IMR-90 (cell line): Measurements from ENCODE around the gene B3GAT3. TPM values are rescaled to one million over a fixed set of nuclear protein-coding genes. Genes with fewer than 3 reads are reported as not detected.

Source experiments
- ATAC-seq: fragments of 200-7000 bp; cut with Tn5 transposase; 2 replicates; pipeline ENCODE4 v1.9.1; 2020; ENCODE audit warnings: low read depth, mild to moderate bottlenecking, moderate library complexity
- BruUV-seq: library from RNA; stranded (reverse); fragments of 400-500 nt; replicated peaks from 2 replicates; lab custom pipeline; 2021; lab: Mats Ljungman, UMichigan
- CTCF ChIA-PET: fragments of 300-600 bp; formaldehyde crosslinking; extraction: SDS; loops from one replicate; lab custom pipeline; 2021; ENCODE audit warnings: antibody characterized with exemption; lab: Yijun Ruan, JAX
- POLR2A ChIA-PET: fragments of 300-600 bp; sonication (Branson Sonifier 250); formaldehyde crosslinking; loops from one replicate; lab custom pipeline; 2022; ENCODE audit warnings: antibody characterized with exemption; ENCODE audit not compliant: unreplicated experiment; lab: Charles Lee
- DNase-seq: peaks from one replicate; pipeline ENCODE4 v3.0.0; 2013
- H2AFZ ChIP-seq: replicated peaks from 2 replicates; pipeline ENCODE3; 2013; ENCODE audit warnings: low read length, mild to moderate bottlenecking; ENCODE audit not compliant: poor library complexity
- H2AK5ac ChIP-seq: 2 replicates; pipeline ENCODE4 v1.6.1; 2013; ENCODE audit warnings: low read depth, low read length, inconsistent platforms
- H2AK9ac ChIP-seq: replicated peaks from 2 replicates; pipeline ENCODE3; 2013; ENCODE audit warnings: mild to moderate bottlenecking, low read depth, low read length, moderate library complexity; ENCODE audit not compliant: poor library complexity
- H2BK120ac ChIP-seq: 2 replicates; pipeline ENCODE4 v1.6.1; 2013; ENCODE audit warnings: low read depth, low read length, inconsistent platforms
- H2BK15ac ChIP-seq: 3 replicates; pipeline ENCODE4 v1.6.1; 2013; ENCODE audit warnings: low read depth, low read length, inconsistent platforms
- H2BK20ac ChIP-seq: 2 replicates; pipeline ENCODE4 v1.6.1; 2013; ENCODE audit warnings: low read depth, mild to moderate bottlenecking, inconsistent platforms, low read length, moderate library complexity
- H2BK5ac ChIP-seq: 2 replicates; pipeline ENCODE4 v1.6.1; 2013; ENCODE audit warnings: mild to moderate bottlenecking, low read depth, low read length, inconsistent platforms; ENCODE audit not compliant: poor library complexity, severe bottlenecking
- H3K14ac ChIP-seq: replicated peaks from 2 replicates; pipeline ENCODE4 v1.6.1; 2013; ENCODE audit warnings: low read depth, low read length, inconsistent platforms
- H3K18ac ChIP-seq: 2 replicates; pipeline ENCODE4 v1.6.1; 2013; ENCODE audit warnings: low read depth, low read length, control low read depth
- H3K23ac ChIP-seq: 2 replicates; pipeline ENCODE4 v1.6.1; 2013; ENCODE audit warnings: low read depth, low read length, inconsistent platforms
- H3K27ac ChIP-seq: 2 replicates; pipeline ENCODE4 v1.5.1; 2013; ENCODE audit warnings: mild to moderate bottlenecking, control low read depth, low read length; ENCODE audit not compliant: insufficient read depth
- H3K27me3 ChIP-seq: 2 replicates; pipeline ENCODE4 v1.6.1; 2013; ENCODE audit warnings: low read length; ENCODE audit not compliant: control insufficient read depth, insufficient read depth
- H3K36me3 ChIP-seq: 2 replicates; pipeline ENCODE4 v1.6.1; 2013; ENCODE audit warnings: low read length, mixed read lengths; ENCODE audit not compliant: control insufficient read depth, insufficient read depth
- H3K4ac ChIP-seq: 2 replicates; pipeline ENCODE4 v1.6.1; 2013; ENCODE audit warnings: low read depth, low read length, inconsistent platforms
- H3K4me1 ChIP-seq: 2 replicates; pipeline ENCODE4 v1.6.1; 2013; ENCODE audit warnings: low read length, mixed read lengths; ENCODE audit not compliant: control insufficient read depth, insufficient read depth
- H3K4me2 ChIP-seq: 2 replicates; pipeline ENCODE4 v1.6.1; 2013; ENCODE audit warnings: low read depth, mild to moderate bottlenecking, control low read depth, low read length, moderate library complexity
- H3K4me3 ChIP-seq: 2 replicates; pipeline ENCODE4 v1.5.1; 2013; ENCODE audit warnings: low read depth, mild to moderate bottlenecking, control low read depth, low read length, moderate library complexity; ENCODE audit not compliant: insufficient read depth
- H3K56ac ChIP-seq: 2 replicates; pipeline ENCODE4 v1.6.1; 2013; ENCODE audit warnings: low read length, inconsistent platforms; ENCODE audit not compliant: insufficient read depth; ENCODE audit errors: extremely low read depth
- H3K79me1 ChIP-seq, 2 experiments: 2 replicates each; pipeline ENCODE4 v1.6.1; 2013; ENCODE audit warnings: low read length in 2 of 2, inconsistent platforms in 1 of 2, low read depth in 1 of 2
- H3K9ac ChIP-seq: 2 replicates; pipeline ENCODE4 v1.6.1; 2013; ENCODE audit warnings: low read depth, low read length, control low read depth
- H3K9me1 ChIP-seq: 2 replicates; pipeline ENCODE4 v1.6.1; 2013; ENCODE audit warnings: low read length, inconsistent platforms; ENCODE audit not compliant: insufficient read depth
- H3K9me3 ChIP-seq: 2 replicates; pipeline ENCODE4 v1.6.1; 2013; ENCODE audit warnings: low read length; ENCODE audit not compliant: control insufficient read depth, insufficient read depth
- H4K20me1 ChIP-seq: 2 replicates; pipeline ENCODE4 v1.6.1; 2013; ENCODE audit warnings: low read length, inconsistent platforms; ENCODE audit not compliant: insufficient read depth
- H4K5ac ChIP-seq: 2 replicates; pipeline ENCODE4 v1.6.1; 2013; ENCODE audit warnings: mild to moderate bottlenecking, low read depth, low read length, control low read depth
- H4K8ac ChIP-seq, 2 experiments: 2 replicates each; pipeline ENCODE4 v1.6.1; 2013; ENCODE audit warnings: low read depth in 2 of 2, low read length in 2 of 2, control low read depth in 1 of 2, inconsistent platforms in 1 of 2
- H4K91ac ChIP-seq: 2 replicates; pipeline ENCODE4 v1.6.1; 2013; ENCODE audit warnings: low read depth, low read length, inconsistent platforms; ENCODE audit not compliant: insufficient read depth
- WGBS, 2 experiments: methylation state at CpG; one replicate each; pipeline versions ENCODE4 v1.1.5 to v1.1.7; 2013; ENCODE audit warnings: missing lambda C conversion rate in 2 of 2; ENCODE audit not compliant: insufficient read length in 1 of 2; ENCODE audit errors: extremely low coverage in 2 of 2; 5-methylcytosine and 5-hydroxymethylcytosine counted together
- dilution Hi-C: fragments of 300-500 bp; cut with HindIII; formaldehyde crosslinking; loops from one replicate; pipeline ENCODE4 v1.14.3; 2018; ENCODE audit warnings: low sequenced_read_pairs; ENCODE audit not compliant: unreplicated experiment
- in situ Hi-C: fragments of 300-500 bp; cut with MboI; formaldehyde crosslinking; loops from 3 replicates; pipeline ENCODE4 v1.14.3; 2019; ENCODE audit warnings: low sequenced_read_pairs, inconsistent platforms, mixed read lengths
- intact Hi-C: fragments of 100-400 bp; cut with micrococcal nuclease; formaldehyde crosslinking; loops from 2 replicates; pipeline ENCODE4 v1.10.0; 2022
- polyA plus RNA-seq, 3 experiments: library from polyadenylated mRNA; depleted of rRNA; stranded (reverse); fragments of >200 nt; gene quantifications; 2 replicates each; pipeline ENCODE4 v1.2.3, GENCODE V29; 2012; ENCODE audit warnings: low replicate concordance in 1 of 3
- total RNA-seq: library from RNA; depleted of rRNA; stranded (reverse); fragments of >200 nt; gene quantifications from 2 replicates; pipeline ENCODE4 v1.2.3, GENCODE V29; 2012
- TF ChIP-seq, protein P1 (sequence below): fragments of 150-350 bp; IDR thresholded peaks from 2 replicates; pipeline ENCODE4 v1.6.1; 2016; ENCODE audit warnings: low read depth, mild to moderate bottlenecking, low read length, moderate library complexity, borderline replicate concordance

Gene B3GAT3
- total and polyA plus RNA-seq, 2 of the 4 experiments (the other 2 are of a cell fraction): 10.4 to 38.4 TPM

DNA sequence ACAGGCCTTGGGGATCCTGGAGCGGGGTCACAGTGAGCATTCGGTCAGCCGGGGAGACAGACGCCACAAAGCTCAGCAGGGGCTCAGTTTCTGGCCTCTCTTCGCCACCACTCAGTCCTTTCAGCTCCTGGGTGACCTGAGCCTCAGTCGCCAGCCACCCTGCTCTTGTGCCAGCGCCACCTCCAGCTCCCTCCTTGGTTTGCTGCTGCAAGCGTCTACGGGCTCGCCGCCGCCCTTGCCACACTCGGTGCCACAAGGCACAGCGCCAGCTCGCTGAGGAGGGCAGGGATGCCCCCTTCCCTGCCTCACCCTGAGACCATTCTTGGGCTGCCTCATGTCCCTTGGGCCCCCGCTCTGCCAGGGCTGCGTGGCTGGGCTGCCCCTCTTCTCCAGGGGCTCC is 46.6 kb downstream of the B3GAT3 start:
- Histone ChIP-seq H3K4ac (peak overlapping the region; percentile 99), H3K14ac (peak overlapping the region; percentile 100), H2BK15ac (no peak overlapping the region), H3K18ac (peak overlapping the region; percentile 4; the same call in 1 of the 2 replicates), H4K5ac (peak overlapping the region; percentile 84), H3K36me3 (peaks cover 43% of the 10 kb centered on the region), H3K79me1 (peaks cover 18 to 67% of the 10 kb centered on the region in 2 experiments), H3K23ac (peak overlapping the region; percentile 98), H2AK5ac (peak overlapping the region; percentile 96), H2BK5ac (peak overlapping the region; percentile 91), H2AK9ac (peak overlapping the region; percentile 100), H3K4me2 (peak overlapping the region; percentile 81), H4K91ac (peak overlapping the region; percentile 98), H3K9me3 (no peaks in the 10 kb centered on the region), H3K9ac (peak overlapping the region; percentile 96), H3K27ac (peak overlapping the region; percentile 91), H3K4me1 (peaks cover 12% of the 10 kb centered on the region), H2AFZ (peak overlapping the region; percentile 72), H2BK20ac (no peak overlapping the region), H3K9me1 (peaks cover 11% of the 10 kb centered on the region), H2BK120ac (peak overlapping the region; percentile 69; the same call in 1 of the 2 replicates), H3K4me3 (peak overlapping the region; percentile 53), H3K56ac (peak overlapping the region; percentile 66; the same call in 1 of the 2 replicates), H3K27me3 (no peaks in the 10 kb centered on the region), H4K8ac (peak overlapping the region; percentile 97 to 99; a peak in 3 of 4 replicates), H4K20me1 (peaks cover 29% of the 10 kb centered on the region)
- in situ Hi-C loops (no loop called here), dilution Hi-C loops (no loop called here), intact Hi-C loops (no loop called here)
- no peak for DNase-seq
- ATAC-seq: no peak
- BruUV-seq: no TSS peak
- TF ChIP-seq, protein P1, sequence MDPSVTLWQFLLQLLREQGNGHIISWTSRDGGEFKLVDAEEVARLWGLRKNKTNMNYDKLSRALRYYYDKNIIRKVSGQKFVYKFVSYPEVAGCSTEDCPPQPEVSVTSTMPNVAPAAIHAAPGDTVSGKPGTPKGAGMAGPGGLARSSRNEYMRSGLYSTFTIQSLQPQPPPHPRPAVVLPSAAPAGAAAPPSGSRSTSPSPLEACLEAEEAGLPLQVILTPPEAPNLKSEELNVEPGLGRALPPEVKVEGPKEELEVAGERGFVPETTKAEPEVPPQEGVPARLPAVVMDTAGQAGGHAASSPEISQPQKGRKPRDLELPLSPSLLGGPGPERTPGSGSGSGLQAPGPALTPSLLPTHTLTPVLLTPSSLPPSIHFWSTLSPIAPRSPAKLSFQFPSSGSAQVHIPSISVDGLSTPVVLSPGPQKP: no peak
- 71% methylated on average over 10 of the region's 17 CpGs; no CpG with 5 or more reads in 1 of the 2 experiments for WGBS, 2 experiments
- POLR2A ChIA-PET: interaction anchor here (0.6 to 1.6 kb wide), 2 partner anchors 114 to 135 kb away, joined by 4 to 5 read pairs; partner anchors contain the start of gene LRRN4CL
- CTCF ChIA-PET: interaction anchor here (1.4 kb wide), 1 partner anchor 14 kb away, joined by 3 read pairs; no protein-coding TSS in a partner anchor
